GM19193 (cell line): ENCODE results near the gene DUOXA2.

Experiments
- POLR2A ChIP-seq: IDR thresholded peaks from 4 replicates; pipeline ENCODE4 v1.6.1; 2011; ENCODE audit not compliant: insufficient read depth, insufficient read length; ENCODE audit errors: extremely low read depth

The DUOXA2 gene

GRCh38 chr15:45100884-45101625, 13.1 kb upstream of the DUOXA2 start:
- TF ChIP-seq POLR2A = no peak

- TF ChIP-seq POLR2A = no peak
Measured at GRCh38 chr15:45101749-45102148, 12.4 kb upstream of the DUOXA2 start.

- TF ChIP-seq POLR2A = no peak
Measured at GRCh38 chr15:45102226-45102625, 11.9 kb upstream of the DUOXA2 start.

GRCh38 chr15:45105586-45105985, 8.5 kb upstream of the DUOXA2 start:
- TF ChIP-seq POLR2A = no peak

- no peak for TF ChIP-seq POLR2A
Measured at GRCh38 chr15:45106002-45106790, 7.9 kb upstream of the DUOXA2 start.

GRCh38 chr15:45107941-45108630, 6.0 kb upstream of the DUOXA2 start:
- no peak for TF ChIP-seq POLR2A

- no peak for TF ChIP-seq POLR2A
Measured at GRCh38 chr15:45110256-45110820, 3.8 kb upstream of the DUOXA2 start.

GRCh38 chr15:45111390-45112142, 2.6 kb upstream of the DUOXA2 start:
- no peak for TF ChIP-seq POLR2A

- no peak for TF ChIP-seq POLR2A
Measured at GRCh38 chr15:45112143-45112590, 2.0 kb upstream of the DUOXA2 start.

GRCh38 chr15:45112591-45113379, 1.3 kb upstream of the DUOXA2 start:
- no peak for TF ChIP-seq POLR2A

- TF ChIP-seq POLR2A = no peak
Measured at GRCh38 chr15:45113380-45113990, 641 bp upstream of the DUOXA2 start.

GRCh38 chr15:45114751-45115085, 592 bp downstream of the DUOXA2 start:
- TF ChIP-seq POLR2A = no peak

GRCh38 chr15:45115312-45115820, 1.2 kb downstream of the DUOXA2 start:
- no peak for TF ChIP-seq POLR2A

- no peak for TF ChIP-seq POLR2A
Measured at GRCh38 chr15:45116006-45116481, 1.9 kb downstream of the DUOXA2 start.
